ENCODE measurements around the gene ADD1.

The ADD1 gene

DNA sequence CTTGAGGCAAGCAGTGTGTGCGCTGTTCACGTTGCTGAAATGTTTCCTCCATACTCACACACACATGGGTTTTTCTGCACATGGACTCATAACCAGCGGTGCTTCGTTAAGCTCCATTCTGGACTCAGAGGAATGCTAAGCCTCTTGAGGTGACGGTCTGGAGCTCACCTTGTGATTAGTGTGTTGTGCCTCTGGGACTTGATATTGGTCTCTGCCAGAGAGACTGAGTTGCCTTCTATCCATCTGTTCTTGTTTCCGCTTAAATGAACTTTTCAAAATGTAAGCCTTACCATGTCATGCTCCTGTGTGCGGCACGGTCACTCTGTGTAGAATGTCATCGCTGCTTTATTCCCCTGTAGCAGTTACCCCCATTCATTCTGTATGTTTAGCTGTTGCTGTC, 42.5 kb downstream of the ADD1 start:
- H3K4me3 ChIP-seq (ENCODE audit: low read depth, low read length) = no peak overlapping the region
- no peak for DNase-seq (ENCODE audit: low read depth, low spot score)
- POLR2A ChIA-PET = no interaction called here
- CTCF ChIA-PET = interaction anchor here (1.0 kb wide), 1 partner anchor 15 kb away, joined by 3 read pairs; no protein-coding TSS in a partner anchor
- TF ChIP-seq, protein P1, sequence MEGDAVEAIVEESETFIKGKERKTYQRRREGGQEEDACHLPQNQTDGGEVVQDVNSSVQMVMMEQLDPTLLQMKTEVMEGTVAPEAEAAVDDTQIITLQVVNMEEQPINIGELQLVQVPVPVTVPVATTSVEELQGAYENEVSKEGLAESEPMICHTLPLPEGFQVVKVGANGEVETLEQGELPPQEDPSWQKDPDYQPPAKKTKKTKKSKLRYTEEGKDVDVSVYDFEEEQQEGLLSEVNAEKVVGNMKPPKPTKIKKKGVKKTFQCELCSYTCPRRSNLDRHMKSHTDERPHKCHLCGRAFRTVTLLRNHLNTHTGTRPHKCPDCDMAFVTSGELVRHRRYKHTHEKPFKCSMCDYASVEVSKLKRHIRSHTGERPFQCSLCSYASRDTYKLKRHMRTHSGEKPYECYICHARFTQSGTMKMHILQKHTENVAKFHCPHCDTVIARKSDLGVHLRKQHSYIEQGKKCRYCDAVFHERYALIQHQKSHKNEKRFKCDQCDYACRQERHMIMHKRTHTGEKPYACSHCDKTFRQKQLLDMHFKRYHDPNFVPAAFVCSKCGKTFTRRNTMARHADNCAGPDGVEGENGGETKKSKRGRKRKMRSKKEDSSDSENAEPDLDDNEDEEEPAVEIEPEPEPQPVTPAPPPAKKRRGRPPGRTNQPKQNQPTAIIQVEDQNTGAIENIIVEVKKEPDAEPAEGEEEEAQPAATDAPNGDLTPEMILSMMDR (IDR thresholded peaks at IDR 0.05; ENCODE audit: insufficient read depth, low read length, missing control alignments) = no peak

DNA sequence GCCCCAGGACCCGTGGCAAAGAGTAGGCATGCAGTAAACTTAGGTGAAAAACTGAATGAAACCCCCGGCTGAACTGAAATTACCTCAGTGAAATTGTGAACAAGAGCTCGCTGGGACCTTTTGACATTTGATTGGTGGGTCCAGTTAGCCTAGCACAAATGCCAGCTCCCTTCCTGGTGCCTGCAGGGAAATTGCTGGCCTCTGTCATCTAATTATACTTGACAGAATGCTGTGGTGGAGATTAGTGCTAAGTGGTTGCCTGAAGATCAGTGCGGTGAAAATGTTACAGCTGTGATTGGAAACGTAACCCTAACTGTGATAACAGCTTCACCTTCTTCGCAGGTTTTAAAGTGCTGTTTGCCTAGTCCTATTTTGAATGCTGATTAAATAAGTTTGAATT, 43.0 kb downstream of the ADD1 start:
- TF ChIP-seq, protein P1 (IDR thresholded peaks at IDR 0.05; ENCODE audit: insufficient read depth, low read length, missing control alignments) = no peak
- DNase-seq (ENCODE audit: low read depth, low spot score) = no peak
- no peak overlapping the region for H3K4me3 ChIP-seq (ENCODE audit: low read depth, low read length)
- ChIA-PET POLR2A (no interaction called here), CTCF (interaction anchor here (1.0 kb wide), 1 partner anchor 16 kb away, joined by 3 read pairs; no protein-coding TSS in a partner anchor)

DNA sequence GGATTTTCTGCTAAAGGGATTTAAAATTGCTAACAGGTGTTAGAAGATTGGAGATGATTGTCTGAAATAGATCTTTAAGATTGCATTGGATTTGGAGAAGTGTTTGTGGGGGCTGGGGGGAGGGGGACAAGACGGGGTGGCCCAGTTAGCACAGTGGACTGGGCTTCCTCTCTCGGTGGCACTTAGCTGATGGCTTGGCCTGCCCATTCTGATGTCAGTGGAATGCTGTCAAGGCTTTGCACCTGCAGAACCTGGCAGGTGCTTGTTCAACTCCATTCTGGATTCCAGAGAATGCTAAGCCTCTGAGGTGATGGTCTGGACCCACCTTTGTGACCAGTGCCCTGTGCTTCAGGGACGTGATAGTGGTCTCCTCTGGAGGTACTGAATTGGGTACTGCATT, 43.7 kb downstream of the ADD1 start:
- TF ChIP-seq, protein P1 (IDR thresholded peaks at IDR 0.05; ENCODE audit: insufficient read depth, low read length, missing control alignments) = no peak
- ChIA-PET POLR2A (no interaction called here), CTCF (no interaction called here)
- no peak for DNase-seq (ENCODE audit: low read depth, low spot score)
- no peak overlapping the region for H3K4me3 ChIP-seq (ENCODE audit: low read depth, low read length)

DNA sequence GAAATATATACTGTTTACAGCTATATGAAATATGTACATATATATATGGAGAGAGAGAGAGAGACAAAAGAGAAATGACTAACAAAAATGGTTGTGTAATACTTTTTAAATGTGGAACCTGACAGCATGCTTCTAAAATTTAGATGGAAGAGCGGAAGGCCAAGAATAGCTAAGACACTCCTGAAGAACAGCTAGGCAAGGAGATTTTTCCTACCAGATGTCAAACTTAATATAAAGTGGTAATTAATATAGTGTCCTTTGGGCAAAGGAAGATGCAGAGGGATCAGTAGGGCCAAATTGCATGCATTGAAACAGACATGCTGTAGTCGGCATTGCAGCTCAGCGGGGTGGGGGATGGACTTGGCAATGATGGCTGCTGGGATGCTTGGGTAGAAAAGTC, 45.2 kb downstream of the ADD1 start:
- ChIA-PET CTCF (interaction anchor here (0.9 kb wide), 1 partner anchor 9 kb away, joined by 4 read pairs; no protein-coding TSS in a partner anchor), POLR2A (no interaction called here)
- DNase-seq (ENCODE audit: low read depth, low spot score) = no peak
- TF ChIP-seq, protein P1 (IDR thresholded peaks at IDR 0.05; ENCODE audit: insufficient read depth, low read length, missing control alignments) = no peak
- H3K4me3 ChIP-seq (ENCODE audit: low read depth, low read length) = no peak overlapping the region

DNA sequence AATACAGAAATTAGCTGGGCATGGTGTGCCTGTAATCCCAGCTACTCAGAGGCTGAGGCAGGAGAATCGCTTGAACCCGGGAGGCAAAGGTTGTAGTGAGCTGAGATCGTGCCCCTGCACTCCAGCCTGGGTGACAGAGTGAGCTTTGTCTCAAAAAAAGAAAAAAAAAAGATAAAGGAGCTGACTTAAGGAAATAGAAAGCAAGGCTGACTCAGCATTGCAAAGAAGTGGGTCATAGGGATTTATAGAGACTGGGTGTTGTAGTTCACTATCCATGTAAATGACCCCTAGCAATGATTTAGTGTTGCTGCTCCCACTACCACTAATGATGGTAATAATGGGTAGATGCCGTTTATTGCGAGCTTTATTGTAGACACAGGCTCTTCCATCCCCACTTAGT, 47.6 kb downstream of the ADD1 start:
- ChIA-PET CTCF (interaction anchor here (0.6 to 2.0 kb wide), 3 partner anchors 12 to 148 kb away, joined by 3 to 12 read pairs (median 3); no protein-coding TSS in a partner anchor), POLR2A (interaction anchor here (1.1 kb wide), 1 partner anchor 97 kb away, joined by 6 read pairs; no protein-coding TSS in a partner anchor)
- H3K4me3 ChIP-seq (ENCODE audit: low read depth, low read length) = no peak overlapping the region
- TF ChIP-seq, protein P1 (IDR thresholded peaks at IDR 0.05; ENCODE audit: insufficient read depth, low read length, missing control alignments) = no peak
- DNase-seq (ENCODE audit: low read depth, low spot score) = peak; percentile 12

DNA sequence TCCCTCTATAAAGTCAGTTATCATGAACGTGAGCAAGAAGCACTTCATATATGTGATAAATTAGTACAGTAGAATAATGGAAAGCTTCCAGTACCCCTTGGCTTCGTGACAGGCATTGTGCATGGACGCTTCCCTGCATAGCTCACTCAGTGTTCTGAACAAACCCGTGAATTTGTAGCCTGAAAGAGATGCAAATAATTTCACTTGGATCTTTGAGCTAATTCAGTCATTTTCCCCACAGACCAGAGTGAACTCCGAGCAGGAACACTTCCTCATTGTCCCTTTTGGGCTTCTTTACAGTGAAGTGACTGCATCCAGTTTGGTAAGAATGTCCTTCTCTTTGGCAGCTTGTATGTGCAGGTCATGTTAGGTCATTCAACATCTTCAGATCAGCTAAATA, 50.1 kb downstream of the ADD1 start:
- CTCF ChIA-PET = interaction anchor here (0.6 to 1.4 kb wide), 2 partner anchors 9 to 1868 kb away, joined by 3 read pairs; no protein-coding TSS in a partner anchor
- POLR2A ChIA-PET = interaction anchor here (0.5 to 1.0 kb wide), 2 partner anchors 130 to 499 kb away, joined by 3 read pairs; no protein-coding TSS in a partner anchor

More for the DNA sequence above, 50.1 kb downstream of the ADD1 start:
- H3K4me3 ChIP-seq (ENCODE audit: low read depth, low read length) = no peak overlapping the region
- TF ChIP-seq, protein P1 (IDR thresholded peaks at IDR 0.05; ENCODE audit: insufficient read depth, low read length, missing control alignments) = no peak
- DNase-seq (ENCODE audit: low read depth, low spot score) = no peak

Measured in AG04449 (cell line).